A549 (cell line): ENCODE results near the gene MUC5B.

Experiments used
- CHD2 ChIP-seq: fragments of 150-350 bp; IDR thresholded peaks from 2 replicates; pipeline ENCODE4 v1.6.1; 2014; ENCODE audit warnings: low read length; ENCODE audit not compliant: partially characterized antibody
- POLR2A ChIP-seq: IDR thresholded peaks from 2 replicates; pipeline ENCODE4 v1.6.1; 2012; ENCODE audit warnings: mild to moderate bottlenecking, low read length
- RFX5 ChIP-seq: fragments of 450-650 bp; IDR thresholded peaks from 2 replicates; pipeline ENCODE4 v1.7.1; 2014; ENCODE audit warnings: antibody characterized with exemption, mild to moderate bottlenecking, moderate library complexity

- TF ChIP-seq POLR2A, result no peak
- no peak for TF ChIP-seq RFX5
- no peak for TF ChIP-seq CHD2
Observed at GRCh38 chr11:1219446-1219833, 3.4 kb upstream of the MUC5B start.
